Natural killer cell (primary cell): Measurements from ENCODE around the gene PRG3. TPM values are rescaled to one million over a fixed set of nuclear protein-coding genes. Genes with fewer than 3 reads are reported as not detected.

Source experiments
- ATAC-seq, 3 donors: fragments of 150-1000 bp in 2 of 3; fragments of 200-7000 bp in 1 of 3; cut with Tn5 transposase; 1 replicate in 1 of 3; 2 replicates in 2 of 3; pipeline ENCODE4 v1.10.0; 2021; ENCODE audit warnings: mild to moderate bottlenecking in 2 of 3, moderate library complexity in 2 of 3
- DNase-seq, 2 donors: peaks; one replicate each; pipeline versions ENCODE4 v3.0.0 to v3.0.0-alpha.2; 2013 to 2021; ENCODE audit warnings: mixed read lengths in 1 of 2
- H3K27ac ChIP-seq: one replicate; pipeline ENCODE4 v1.5.1; 2013; ENCODE audit warnings: mild to moderate bottlenecking, low read length
- H3K27me3 ChIP-seq: one replicate; pipeline ENCODE4 v1.6.1; 2013; ENCODE audit warnings: low read length; ENCODE audit not compliant: control insufficient read depth, insufficient read depth
- H3K36me3 ChIP-seq: one replicate; pipeline ENCODE4 v1.6.1; 2013; ENCODE audit warnings: low read length; ENCODE audit not compliant: control insufficient read depth, insufficient read depth
- H3K4me1 ChIP-seq: one replicate; pipeline ENCODE4 v1.6.1; 2013; ENCODE audit warnings: low read length; ENCODE audit not compliant: control insufficient read depth, insufficient read depth
- H3K4me3 ChIP-seq: one replicate; pipeline ENCODE4 v1.5.1; 2013; ENCODE audit warnings: low read length
- H3K9me3 ChIP-seq: one replicate; pipeline ENCODE4 v1.6.1; 2013; ENCODE audit warnings: low read length; ENCODE audit not compliant: control insufficient read depth, insufficient read depth
- H3K27ac Mint-ChIP-seq, 2 donors: one replicate each; pipeline ENCODE4 v1.8.0; 2022; ENCODE audit warnings: mild to moderate bottlenecking in 2 of 2, mixed read lengths in 2 of 2, moderate library complexity in 1 of 2
- H3K27me3 Mint-ChIP-seq, 2 donors: one replicate each; pipeline ENCODE4 v1.8.0; 2022; ENCODE audit warnings: low read depth in 2 of 2, mixed read lengths in 2 of 2
- H3K36me3 Mint-ChIP-seq: one replicate; pipeline ENCODE4 v1.8.0; 2022; ENCODE audit warnings: mixed read lengths
- H3K4me1 Mint-ChIP-seq, 2 donors: one replicate each; pipeline ENCODE4 v1.8.0; 2022; ENCODE audit warnings: mixed read lengths in 2 of 2
- H3K4me3 Mint-ChIP-seq: one replicate; pipeline ENCODE4 v1.8.0; 2022; ENCODE audit warnings: mild to moderate bottlenecking, moderate library complexity, mixed read lengths
- H3K9me3 Mint-ChIP-seq, 2 donors: one replicate each; pipeline ENCODE4 v1.8.0; 2022; ENCODE audit warnings: mixed read lengths in 2 of 2
- CTCF ChIP-seq: fragments of 200-600 bp; IDR thresholded peaks from one replicate; pipeline ENCODE4 v1.8.0; 2022; ENCODE audit warnings: antibody characterized with exemption
- WGBS: methylation state at CpG from one replicate; pipeline ENCODE4 v1.1.7; 2013; ENCODE audit warnings: missing lambda C conversion rate; ENCODE audit not compliant: insufficient coverage; 5-methylcytosine and 5-hydroxymethylcytosine counted together
- intact Hi-C: fragments of 100-400 bp; cut with micrococcal nuclease; formaldehyde crosslinking; loops from one replicate; pipeline ENCODE4 v1.14.2; 2022
- total RNA-seq, 4 donors: library from RNA; stranded (reverse); fragments of 120-200 nt in 1 of 4; gene quantifications; one replicate each; pipeline versions ENCODE4 v1.2.3 to v1.2.4, GENCODE V29; 2013 to 2022

Gene PRG3
- total RNA-seq, 3 donors from 2014 or later (not counting 1 experiment from before 2014, with no cell fraction given): not detected

GRCh38 chr11:57394203-57394965, 13.4 kb upstream of the PRG3 start:
- H3K4me3 ChIP-seq: no peak overlapping the region
- DNase-seq: no peak
- H3K4me3 Mint-ChIP-seq: no peak overlapping the region
- no peak overlapping the region for H3K27ac ChIP-seq
- H3K4me1 ChIP-seq: no peaks in the 10 kb centered on the region
- no peaks in the 10 kb centered on the region for H3K36me3 ChIP-seq
- no peaks in the 10 kb centered on the region for H3K9me3 Mint-ChIP-seq
- WGBS: 91% methylated on average over 4 of the region's 4 CpGs
- intact Hi-C loops: no loop called here
- no peaks in the 10 kb centered on the region for H3K27me3 ChIP-seq
- no peaks in the 10 kb centered on the region for H3K9me3 ChIP-seq
- H3K4me1 Mint-ChIP-seq: no peaks in the 10 kb centered on the region
- no peak for ATAC-seq
- H3K36me3 Mint-ChIP-seq: no peaks in the 10 kb centered on the region
- H3K27ac Mint-ChIP-seq: no peak overlapping the region
- TF ChIP-seq CTCF: no peak
- peaks cover 8 to 26% of the 10 kb centered on the region in 2 donors for H3K27me3 Mint-ChIP-seq

- Mint-ChIP-seq H3K4me3 (no peak overlapping the region), H3K27ac (no peak overlapping the region), H3K27me3 (peaks cover 12 to 30% of the 10 kb centered on the region in 2 donors), H3K9me3 (no peaks in the 10 kb centered on the region), H3K4me1 (no peaks in the 10 kb centered on the region), H3K36me3 (no peaks in the 10 kb centered on the region)
- no peak for TF ChIP-seq CTCF
- H3K27me3 ChIP-seq: no peaks in the 10 kb centered on the region
- no peak overlapping the region for H3K4me3 ChIP-seq
- no peak overlapping the region for H3K27ac ChIP-seq
- WGBS: 97% methylated on average over 4 of the region's 4 CpGs
- ATAC-seq (no peak), DNase-seq (no peak)
- no peaks in the 10 kb centered on the region for H3K9me3 ChIP-seq
- no peaks in the 10 kb centered on the region for H3K4me1 ChIP-seq
- intact Hi-C loops: no loop called here
- H3K36me3 ChIP-seq: no peaks in the 10 kb centered on the region
Observed at GRCh38 chr11:57392763-57393105, 11.8 kb upstream of the PRG3 start.

- Mint-ChIP-seq H3K9me3 (no peaks in the 10 kb centered on the region), H3K27ac (no peak overlapping the region), H3K27me3 (peaks cover 12 to 30% of the 10 kb centered on the region in 2 donors), H3K4me1 (no peaks in the 10 kb centered on the region), H3K4me3 (no peak overlapping the region), H3K36me3 (no peaks in the 10 kb centered on the region)
- H3K27ac ChIP-seq: no peak overlapping the region
- intact Hi-C loops: no loop called here
- no peaks in the 10 kb centered on the region for H3K4me1 ChIP-seq
- no peak for TF ChIP-seq CTCF
- H3K9me3 ChIP-seq: no peaks in the 10 kb centered on the region
- no peak overlapping the region for H3K4me3 ChIP-seq
- 84% methylated on average over 3 of the region's 8 CpGs for WGBS
- H3K36me3 ChIP-seq: no peaks in the 10 kb centered on the region
- H3K27me3 ChIP-seq: no peaks in the 10 kb centered on the region
- ATAC-seq: no peak
- no peak for DNase-seq
Observed at GRCh38 chr11:57392066-57392762, 11.3 kb upstream of the PRG3 start.
